ENCODE data around the gene PLCL1.
"Not testable (repeated sequence)": the region's sequence is repeated elsewhere in the genome, so short reads cannot be mapped to it uniquely, and the experiment has no call there.

Gene PLCL1

DNA sequence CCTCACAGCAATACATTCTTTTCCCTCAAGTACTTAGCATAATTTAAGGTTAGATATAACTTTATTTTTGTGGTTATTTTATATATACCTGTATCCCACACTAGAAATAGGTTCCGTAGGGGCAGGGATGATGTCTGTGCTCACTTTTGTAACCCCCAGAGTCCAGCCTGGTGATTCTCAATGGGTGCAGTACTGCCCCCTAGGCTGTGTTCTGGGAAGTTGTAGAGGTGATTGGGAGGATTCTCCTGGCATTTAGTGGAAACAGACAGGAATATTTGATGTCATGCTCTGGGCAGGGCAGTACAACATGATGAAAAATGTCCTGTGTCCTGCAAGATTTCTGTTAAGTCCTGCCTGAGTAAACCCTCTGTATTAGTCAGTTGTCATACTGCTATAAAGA is 333.3 kb downstream of the PLCL1 start:
- DNase-seq, result no peak

DNA sequence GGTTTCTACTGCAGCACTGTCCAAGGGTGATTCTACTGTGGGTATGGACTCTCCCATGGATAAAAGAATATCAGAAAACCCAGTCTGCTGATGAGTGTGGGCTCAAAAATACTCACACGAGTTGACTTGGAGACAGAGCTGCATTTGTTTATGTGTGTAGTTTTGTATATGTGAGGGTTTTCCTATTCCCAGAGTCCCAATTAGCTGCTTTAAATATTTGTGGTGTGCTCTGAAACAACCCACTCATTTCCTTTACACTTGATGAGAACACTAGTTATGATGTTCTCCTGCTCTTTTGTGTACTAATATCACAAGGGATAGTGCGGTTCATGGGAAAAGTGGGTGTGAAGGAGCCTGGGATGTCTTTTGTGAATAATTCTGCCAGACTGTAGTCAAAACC is 337.3 kb downstream of the PLCL1 start:
- no peak for DNase-seq

DNA sequence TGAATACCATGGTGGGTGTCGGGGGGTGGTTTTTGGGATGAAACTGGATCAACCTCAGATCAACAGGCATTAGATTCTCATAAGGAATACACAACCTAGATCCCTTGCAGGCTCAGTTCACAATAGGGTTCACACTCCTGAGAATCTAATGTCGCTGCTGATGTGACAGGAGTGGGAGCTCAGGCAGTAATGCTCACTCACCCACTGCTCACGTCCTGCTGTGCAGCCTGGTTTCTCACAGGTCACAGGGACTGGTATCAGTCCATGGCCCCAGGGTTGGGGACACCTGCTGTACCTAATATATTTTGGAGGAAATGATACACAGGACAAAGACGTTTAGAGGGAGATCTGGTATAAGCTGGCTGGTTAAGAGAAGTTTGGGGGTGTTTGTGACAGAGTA is 338.8 kb downstream of the PLCL1 start:
- no peak for DNase-seq

DNA sequence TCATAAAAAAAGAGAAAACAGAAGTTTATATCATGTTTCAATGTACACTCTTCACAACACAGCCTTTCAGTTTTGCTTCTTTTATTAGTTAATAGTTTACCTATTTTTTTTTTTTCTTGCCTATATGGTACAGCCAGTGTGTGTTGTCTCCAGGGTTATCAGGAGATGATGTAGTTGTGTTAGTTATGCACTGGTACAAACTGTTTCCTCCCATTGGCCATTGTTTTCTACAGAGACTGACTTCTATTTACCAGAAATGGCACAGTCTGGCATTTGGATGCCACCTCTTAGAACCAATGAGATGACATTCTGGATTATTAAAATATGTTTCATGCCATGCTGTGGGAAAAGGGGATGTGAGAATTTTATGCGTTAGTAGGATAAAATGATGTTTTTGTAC is 339.4 kb downstream of the PLCL1 start:
- DNase-seq, result no peak

DNA sequence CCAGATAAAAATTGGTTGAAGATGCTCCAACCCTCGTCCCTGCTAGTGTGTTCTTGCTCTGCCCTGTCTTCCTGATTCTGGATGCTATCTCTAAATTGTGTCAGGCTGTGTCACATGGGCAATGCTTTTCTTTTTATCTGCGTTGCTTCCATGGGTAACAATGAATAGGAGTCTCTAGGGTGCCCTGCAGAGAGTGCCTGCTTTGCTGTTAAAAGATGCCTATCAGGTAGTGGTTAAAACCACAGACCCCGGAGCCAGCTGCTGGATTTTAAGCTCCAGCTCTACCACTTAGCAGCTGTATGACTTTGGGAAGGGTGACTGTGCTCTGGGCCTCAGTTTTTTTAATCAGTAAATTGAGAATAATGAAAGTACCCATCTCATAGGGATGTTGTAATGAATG is 340.3 kb downstream of the PLCL1 start:
- DNase-seq, result no peak

DNA sequence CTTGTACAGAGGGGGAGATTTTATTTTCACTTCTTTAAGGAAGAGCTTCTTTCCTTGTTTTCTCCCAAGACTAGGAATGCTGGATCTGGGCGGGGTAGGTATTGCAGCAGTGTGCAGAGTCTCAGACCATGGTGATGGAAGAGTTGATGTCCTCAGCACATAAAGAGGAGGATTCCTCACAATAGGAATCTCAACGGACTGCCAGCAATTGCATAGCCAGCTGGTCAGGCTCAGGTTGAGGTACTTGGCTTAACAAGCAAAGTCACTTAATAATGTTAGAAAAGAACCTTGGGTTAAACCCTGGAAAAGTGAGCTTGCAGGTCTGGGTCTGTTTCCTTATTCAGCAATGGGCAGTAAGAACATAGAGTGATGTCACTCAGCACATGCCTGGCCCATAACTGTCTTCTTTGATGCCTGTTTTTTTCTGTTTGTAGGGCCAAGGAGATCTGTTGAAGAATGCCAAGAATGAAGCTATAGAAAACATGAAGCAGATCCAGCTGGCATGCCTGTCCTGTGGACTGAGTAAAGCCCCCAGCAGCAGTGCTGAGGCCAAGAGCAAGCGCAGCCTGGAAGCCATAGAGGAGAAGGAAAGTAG is 342.1 kb downstream of the PLCL1 start:
- no peak for DNase-seq

DNA sequence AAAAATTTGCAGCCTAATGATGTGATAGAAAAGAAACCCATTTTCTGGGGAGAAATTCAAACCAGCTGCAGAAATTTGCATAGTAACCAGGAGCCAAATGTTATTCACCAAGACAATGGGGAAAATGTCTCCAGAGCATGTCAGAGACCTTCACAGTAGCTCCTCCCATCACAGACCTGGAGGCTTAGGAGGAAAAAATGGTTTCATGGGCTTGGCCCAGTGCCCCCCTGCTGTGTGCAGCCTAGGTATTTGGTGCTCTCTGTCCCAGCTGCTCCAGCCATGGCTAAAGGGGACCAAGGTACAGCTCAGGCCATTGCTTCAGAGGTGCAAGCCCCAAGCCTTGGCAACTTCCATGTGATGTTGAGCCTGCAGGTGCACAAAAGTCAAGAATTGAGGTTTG is 352.9 kb downstream of the PLCL1 start:
- DNase-seq, result no peak

DNA sequence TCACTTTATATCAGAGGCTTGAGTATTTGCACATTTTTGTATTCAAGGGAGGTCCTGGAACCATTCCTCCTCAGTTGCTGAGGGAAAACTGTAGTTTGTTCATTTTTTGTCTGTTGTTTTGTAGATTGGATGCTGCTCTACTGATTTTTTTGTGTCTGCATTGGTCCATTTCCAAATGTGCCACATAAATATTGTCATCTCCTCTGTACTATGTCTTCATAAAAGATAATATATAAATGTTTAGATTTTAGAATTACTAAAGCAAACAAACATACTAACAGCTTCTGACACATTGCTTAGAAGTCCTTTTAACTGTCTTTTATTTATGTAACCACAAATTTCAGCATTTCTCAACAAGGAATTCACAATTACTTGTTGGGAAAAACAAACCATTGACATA is 356.8 kb downstream of the PLCL1 start:
- no peak for DNase-seq

DNA sequence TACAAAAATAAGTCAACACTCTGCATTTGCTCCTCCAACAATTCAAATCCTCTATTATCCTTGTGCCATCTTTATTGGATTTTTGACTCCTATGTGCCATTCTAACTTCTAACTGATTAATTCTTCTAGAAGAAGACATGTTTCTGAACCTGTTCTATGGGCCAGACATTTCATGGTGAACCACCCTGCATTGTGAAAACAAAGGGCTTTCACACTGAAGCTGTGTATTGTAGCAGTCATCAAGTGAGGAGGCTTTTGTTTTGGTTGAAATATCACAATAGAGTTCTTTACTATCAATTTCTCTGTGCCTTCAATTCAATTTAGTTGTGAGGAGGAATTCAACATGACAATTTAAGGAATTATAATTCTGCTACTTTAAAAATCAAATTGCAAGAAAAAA is 357.9 kb downstream of the PLCL1 start:
- no peak for DNase-seq

DNA sequence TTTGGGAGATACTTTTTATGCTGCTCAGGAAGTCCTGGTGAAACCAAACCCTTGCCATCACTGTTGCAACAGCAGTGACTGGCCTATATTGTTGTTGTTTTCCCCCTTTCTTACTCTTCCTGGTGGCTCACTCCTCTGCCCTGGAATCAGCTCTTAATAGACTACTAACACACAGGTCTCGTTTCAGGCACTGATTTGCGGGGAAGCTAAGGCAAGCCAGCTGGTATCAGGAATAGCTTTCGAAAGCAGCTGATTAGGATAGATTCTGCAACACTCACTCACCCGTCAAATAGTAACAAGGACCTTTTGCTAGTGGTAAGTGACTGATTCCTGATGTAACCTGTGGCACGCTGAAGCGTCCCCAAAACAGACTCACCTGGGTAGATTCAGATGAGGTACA is 360.4 kb downstream of the PLCL1 start:
- no peak for DNase-seq

DNA sequence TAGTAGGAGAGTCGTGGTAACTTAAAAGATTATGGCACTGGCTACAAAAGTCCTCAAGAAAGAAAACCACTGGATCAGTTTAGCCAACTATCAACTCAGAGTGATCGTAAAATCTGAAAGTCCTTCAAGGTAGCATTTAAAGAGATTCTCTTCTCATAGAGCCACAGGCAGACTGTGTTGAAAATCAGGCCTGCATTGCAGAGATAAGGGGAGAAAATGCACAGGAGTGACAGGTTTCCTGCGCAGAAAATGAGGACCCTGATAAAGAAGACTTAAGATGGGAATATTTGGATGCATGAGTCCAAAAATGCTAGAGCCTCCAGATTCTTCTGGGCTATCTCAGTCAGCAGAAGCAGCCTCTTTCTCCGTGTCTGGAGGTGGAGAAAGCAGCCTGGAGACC is 360.9 kb downstream of the PLCL1 start:
- no peak for DNase-seq

DNA sequence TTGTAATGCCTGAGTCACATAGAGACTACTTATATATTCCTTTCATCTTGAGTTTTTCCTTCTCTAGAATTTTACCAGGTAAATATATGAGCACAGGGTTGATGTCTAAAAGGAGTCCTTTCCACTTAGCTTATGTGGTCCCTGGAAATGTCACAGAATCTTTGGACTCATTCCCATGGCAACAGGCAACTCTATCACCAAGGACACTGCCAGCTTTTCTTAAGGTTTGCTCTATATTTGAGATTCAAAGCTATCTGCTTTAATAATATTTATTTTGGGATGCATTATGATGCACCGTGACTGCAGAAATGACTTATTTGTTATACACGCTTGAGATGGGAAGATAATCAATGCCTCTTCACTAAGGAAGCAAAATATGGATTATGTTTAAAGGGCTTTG is 363.0 kb downstream of the PLCL1 start:
- no peak for DNase-seq

DNA sequence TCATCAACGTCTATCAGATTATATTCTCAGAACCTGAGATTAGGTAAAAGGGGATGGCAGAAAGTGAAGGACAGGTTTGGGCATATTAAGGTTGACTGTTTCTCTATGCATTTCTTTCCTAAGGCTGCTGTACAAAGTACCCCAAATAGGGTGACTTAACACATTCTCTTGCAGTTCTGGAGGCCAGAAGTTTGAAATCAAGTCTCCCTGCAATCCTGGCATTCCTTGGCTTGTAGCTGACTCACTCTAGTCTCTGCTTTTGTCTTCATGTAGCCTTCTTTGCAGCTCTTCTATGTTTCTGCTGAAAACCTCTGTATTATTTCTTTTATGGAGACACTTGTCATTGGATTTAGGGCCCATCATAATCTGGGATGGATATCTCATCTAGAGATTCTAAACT is 364.3 kb downstream of the PLCL1 start:
- DNase-seq, result no peak

DNA sequence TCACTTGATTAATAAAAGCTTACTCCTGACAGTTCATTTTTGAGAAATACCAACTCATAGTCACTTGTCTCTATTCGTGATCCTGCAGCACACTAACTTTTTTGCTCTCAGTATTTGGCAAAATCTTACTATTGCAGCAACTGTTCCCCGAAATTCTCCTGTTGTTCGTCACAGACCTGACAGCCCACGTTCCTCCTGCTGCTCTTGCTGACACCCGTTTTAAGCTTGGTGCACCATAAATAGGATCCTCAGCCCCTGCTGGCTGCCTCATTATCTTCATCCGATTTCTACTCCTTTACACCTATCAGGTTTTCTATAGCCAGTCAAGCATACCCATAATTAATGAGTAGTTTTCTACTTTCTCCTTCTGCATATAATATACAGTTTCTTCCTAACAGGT is 368.8 kb downstream of the PLCL1 start:
- DNase-seq, result no peak

DNA sequence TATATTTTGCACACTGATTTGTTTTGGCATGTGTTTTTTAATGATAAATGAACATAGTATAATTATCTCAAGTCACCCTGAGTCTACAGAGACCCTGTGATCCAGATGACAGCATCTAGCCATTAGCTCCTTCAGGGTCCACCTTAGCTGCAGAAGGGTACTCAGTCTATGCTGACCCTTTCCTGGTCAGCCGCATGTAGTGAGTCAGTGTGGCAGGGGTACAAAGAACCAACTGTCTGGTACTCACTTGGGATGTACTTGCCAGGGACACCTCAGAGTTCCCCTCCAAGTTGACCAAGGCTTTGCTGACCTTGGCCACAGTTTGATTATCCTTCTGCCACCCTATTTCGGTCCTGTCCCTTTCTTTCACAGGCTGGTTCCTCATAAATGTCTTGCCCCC is 369.5 kb downstream of the PLCL1 start:
- DNase-seq, result no peak

DNA sequence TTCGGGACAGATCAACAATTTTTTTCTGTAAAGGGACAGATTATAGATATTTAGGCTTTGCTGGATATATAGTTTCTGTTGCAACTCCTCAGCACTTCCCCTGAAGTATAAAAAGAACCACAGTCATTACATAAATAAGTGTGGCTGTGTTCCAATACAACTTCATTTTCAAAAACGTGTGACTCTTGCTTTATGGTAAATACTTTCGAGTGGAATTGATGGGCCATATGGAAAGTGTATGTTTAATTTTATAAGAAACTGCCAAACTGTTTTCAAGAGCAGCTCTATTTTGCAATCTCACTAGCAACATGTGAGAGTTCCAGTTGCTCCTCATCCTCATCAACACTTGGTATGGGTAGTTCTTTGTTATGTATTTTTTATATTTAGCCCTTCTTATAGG is 370.9 kb downstream of the PLCL1 start:
- DNase-seq, result no peak

DNA sequence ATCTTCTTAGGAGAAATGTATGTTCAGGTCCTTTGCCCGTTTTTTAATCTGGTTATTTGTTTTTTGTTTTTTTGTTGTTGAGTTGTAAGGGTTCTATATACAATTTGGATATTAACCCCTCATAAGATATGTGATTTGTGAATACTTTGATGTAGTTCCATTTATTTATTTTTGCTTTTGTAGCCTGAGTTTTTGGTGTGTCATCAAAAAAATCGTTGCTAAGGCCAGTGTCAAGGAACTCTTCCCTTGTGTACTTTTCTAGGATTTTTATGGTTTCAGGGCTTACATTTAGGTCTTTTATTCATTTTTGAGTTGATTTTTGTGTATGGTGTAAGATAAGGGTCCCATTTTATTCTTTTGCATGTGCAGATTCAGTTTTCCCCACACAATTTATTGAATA is 372.6 kb downstream of the PLCL1 start:
- no peak for DNase-seq

DNA sequence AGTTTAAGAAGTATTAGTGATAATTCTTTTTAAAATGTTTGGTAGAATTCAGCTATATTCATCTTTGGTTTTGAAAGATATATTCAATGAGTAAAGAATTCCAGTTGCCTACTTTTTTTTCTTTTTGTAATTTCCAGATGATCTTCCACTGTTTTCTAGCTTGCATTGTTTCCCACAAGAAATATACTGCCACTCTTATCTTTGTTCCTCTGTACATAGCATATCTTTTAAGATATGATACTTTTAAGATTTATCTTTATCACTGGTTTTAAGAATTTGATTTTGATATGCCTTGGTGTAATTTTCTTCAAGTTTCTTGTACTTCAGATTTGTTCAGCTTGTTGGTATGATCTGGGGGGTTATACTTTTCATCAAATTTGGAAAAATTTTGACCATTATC is 374.4 kb downstream of the PLCL1 start:
- no peak for DNase-seq

DNA sequence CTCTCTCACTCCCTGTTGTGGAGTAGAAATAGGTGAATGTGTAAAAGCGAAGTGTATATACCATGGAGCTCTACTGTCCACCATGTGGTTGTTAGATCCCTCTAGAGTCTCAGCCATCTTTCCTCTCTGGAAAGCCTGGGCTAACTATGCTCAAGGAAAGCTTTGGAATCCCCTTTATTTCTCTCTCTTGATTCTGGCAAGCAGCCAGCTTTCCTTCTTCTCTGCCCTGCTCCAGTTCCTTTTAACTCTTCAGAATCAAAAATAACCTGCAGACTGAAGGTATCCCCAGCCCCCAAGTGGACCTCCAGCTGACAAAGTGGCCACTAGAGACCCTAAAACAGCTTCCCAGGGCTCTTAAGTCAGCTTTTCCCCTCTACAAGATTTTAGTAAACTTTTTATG is 381.9 kb downstream of the PLCL1 start:
- DNase-seq, result no peak

DNA sequence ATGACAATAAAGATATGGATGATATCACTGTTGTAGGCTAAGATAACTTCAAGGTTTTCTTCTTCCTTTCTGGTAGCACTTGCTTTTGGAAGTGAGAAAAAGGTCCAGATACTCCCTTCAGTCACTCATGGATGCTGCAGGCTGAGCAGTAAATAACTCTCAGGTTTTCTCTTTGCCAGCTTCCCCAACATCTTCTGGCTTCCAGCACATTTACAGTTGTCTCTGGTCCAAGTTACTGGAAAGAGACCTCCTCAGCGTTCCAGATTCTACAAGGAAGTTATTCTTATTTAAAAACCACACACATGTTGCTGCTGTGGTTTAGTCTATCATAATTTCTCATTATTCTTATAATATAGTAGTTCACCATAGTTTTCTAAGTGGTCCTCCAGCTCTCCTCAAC is 383.4 kb downstream of the PLCL1 start:
- no peak for DNase-seq

DNA sequence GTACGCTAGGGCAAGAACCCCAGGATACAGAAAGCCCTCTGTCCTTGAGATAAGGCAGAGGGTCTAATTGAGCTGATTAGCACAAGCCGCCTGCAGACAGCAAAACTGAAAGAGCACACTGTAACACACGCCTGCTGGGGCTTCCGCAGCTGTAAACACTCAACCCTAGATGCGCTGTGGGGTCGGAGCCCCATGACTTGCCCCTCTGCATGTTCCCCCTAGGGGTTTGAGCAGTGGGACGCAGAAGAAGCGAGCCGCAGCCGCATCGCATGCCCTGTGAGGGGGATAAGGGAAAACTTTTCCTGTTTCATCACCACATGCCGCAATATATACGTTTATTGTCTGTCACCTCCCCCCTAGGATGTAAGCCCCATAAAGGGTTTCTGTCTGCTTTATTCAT is 384.6 kb downstream of the PLCL1 start:
- DNase-seq, result no peak

DNA sequence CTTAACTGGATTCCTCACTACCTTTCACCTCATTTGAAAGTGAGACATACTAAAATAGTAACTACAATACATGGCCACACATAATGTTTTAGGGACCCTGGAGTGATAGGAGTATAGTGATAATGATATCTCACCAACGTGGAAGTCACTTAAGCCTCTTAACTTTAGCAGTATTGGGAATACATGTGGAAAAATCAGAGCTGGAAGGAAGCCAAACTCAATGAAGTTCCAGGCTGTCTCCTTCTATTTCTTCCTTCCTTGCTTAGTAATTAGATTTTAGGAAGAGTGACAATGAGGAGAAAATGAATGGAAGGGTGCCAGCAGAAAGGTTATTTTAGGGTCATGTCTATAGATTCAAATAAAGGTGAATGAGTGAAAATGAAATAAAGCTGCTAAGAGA is 387.3 kb downstream of the PLCL1 start:
- no peak for DNase-seq

DNA sequence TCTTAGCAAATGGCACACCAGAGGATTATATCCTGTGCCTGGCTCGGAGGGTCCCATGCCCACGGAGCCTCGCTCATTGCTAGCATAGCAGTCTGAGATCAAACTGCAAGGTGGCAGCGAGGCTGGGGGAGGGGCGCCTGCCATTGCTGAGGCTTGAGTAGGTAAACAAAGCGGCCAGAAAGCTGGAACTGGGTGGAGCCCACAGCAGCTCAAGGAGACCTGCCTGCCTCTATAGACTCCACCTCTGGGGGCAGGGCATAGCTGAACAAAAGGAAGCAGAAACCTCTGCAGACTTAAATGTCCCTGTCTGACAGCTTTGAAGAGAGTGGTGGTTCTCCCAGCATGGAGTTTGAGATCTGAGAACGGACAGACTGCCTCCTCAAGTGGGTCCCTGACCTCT is 392.2 kb downstream of the PLCL1 start:
- not testable (repeated sequence) for DNase-seq

Measured in NCI-H146 (cell line).